Neural cell (in vitro differentiated cells): Measurements from ENCODE around the gene CORO2A. TPM values are rescaled to one million over a fixed set of nuclear protein-coding genes. Genes with fewer than 3 reads are reported as not detected.

Source experiments
- H2AFZ ChIP-seq: fragments of 200-600, 300-800 bp; sonication (generic), shearing (Covaris generic); 2 replicates; pipeline ENCODE4 v1.6.0; 2014; ENCODE audit warnings: low read depth, mild to moderate bottlenecking, antibody characterized with exemption, low read length, moderate library complexity
- H3F3A ChIP-seq: fragments of 200-600 bp; shearing (Covaris generic); 2 replicates; pipeline ENCODE4 v1.6.1; 2016; ENCODE audit warnings: mild to moderate bottlenecking, moderate library complexity, mixed read lengths, antibody characterized with exemption, low read length; ENCODE audit not compliant: insufficient read depth, poor library complexity, severe bottlenecking
- H3K27ac ChIP-seq: fragments of 200-600, 300-800 bp; sonication (generic), shearing (Covaris generic); 2 replicates; pipeline ENCODE4 v1.5.1; 2014; ENCODE audit warnings: mild to moderate bottlenecking, low read length, moderate library complexity
- H3K27me3 ChIP-seq: fragments of 300-800, 200-600 bp; sonication (generic), shearing (Covaris generic); 2 replicates; pipeline ENCODE4 v1.6.0; 2014; ENCODE audit warnings: mild to moderate bottlenecking, low read depth, low read length, moderate library complexity; ENCODE audit not compliant: insufficient read depth
- H3K36me3 ChIP-seq: fragments of 300-800, 200-600 bp; sonication (generic), shearing (Covaris generic); 2 replicates; pipeline ENCODE4 v1.5.1; 2014; ENCODE audit warnings: mild to moderate bottlenecking, antibody characterized with exemption, low read length, moderate library complexity; ENCODE audit not compliant: insufficient read depth
- H3K4me2 ChIP-seq: fragments of 300-800, 200-600 bp; sonication (generic), shearing (Covaris generic); 2 replicates; pipeline ENCODE4 v1.6.0; 2014; ENCODE audit warnings: mild to moderate bottlenecking, low read length
- H3K4me3 ChIP-seq: fragments of 300-800, 200-600 bp; sonication (generic), shearing (Covaris generic); 2 replicates; pipeline ENCODE4 v1.5.1; 2014; ENCODE audit warnings: mild to moderate bottlenecking, low read length, moderate library complexity
- H3K79me2 ChIP-seq: fragments of 200-600 bp; shearing (Covaris generic); replicated peaks from 2 replicates; pipeline ENCODE4 v1.6.0; 2014; ENCODE audit warnings: mild to moderate bottlenecking, low read length, moderate library complexity; ENCODE audit not compliant: insufficient read depth
- H3K9ac ChIP-seq: fragments of 300-800, 200-600 bp; sonication (generic), shearing (Covaris generic); 2 replicates; pipeline ENCODE4 v1.6.1; 2016; ENCODE audit warnings: mild to moderate bottlenecking, low read length, mixed read lengths
- H3K9me2 ChIP-seq: fragments of 200-600 bp; shearing (Covaris generic); 2 replicates; pipeline ENCODE4 v1.6.1; 2016; ENCODE audit warnings: mild to moderate bottlenecking, low read length, mixed read lengths; ENCODE audit not compliant: insufficient read depth
- H3K9me3 ChIP-seq: fragments of 200-600, 300-800 bp; sonication (generic), shearing (Covaris generic); 2 replicates; pipeline ENCODE4 v1.6.1; 2016; ENCODE audit warnings: mild to moderate bottlenecking, mixed run types, low read length, moderate library complexity, mixed read lengths
- H4K20me1 ChIP-seq: fragments of 200-600 bp; shearing (Covaris generic); 2 replicates; pipeline ENCODE4 v1.6.1; 2016; ENCODE audit warnings: mild to moderate bottlenecking, mixed run types; ENCODE audit not compliant: insufficient read depth
- EP300 ChIP-seq: fragments of 450-650 bp; conservative IDR thresholded peaks from 2 replicates; pipeline ENCODE4 v1.6.1; 2014; ENCODE audit warnings: antibody characterized with exemption, mild to moderate bottlenecking, moderate library complexity; ENCODE audit not compliant: poor library complexity, severe bottlenecking
- EZH2 ChIP-seq: fragments of 200-600, 300-800 bp; shearing (Covaris generic), sonication (generic); IDR thresholded peaks from 2 replicates; pipeline ENCODE4 v1.6.1; 2014; ENCODE audit warnings: antibody characterized with exemption, low read length, borderline replicate concordance, mild to moderate bottlenecking; ENCODE audit not compliant: insufficient read depth, poor library complexity, severe bottlenecking
- MXI1 ChIP-seq: fragments of 450-650 bp; conservative IDR thresholded peaks from 2 replicates; pipeline ENCODE4 v1.6.1; 2014; ENCODE audit warnings: antibody characterized with exemption, mild to moderate bottlenecking; ENCODE audit not compliant: poor library complexity, severe bottlenecking
- POLR2AphosphoS5 ChIP-seq: IDR thresholded peaks from 2 replicates; pipeline ENCODE4 v1.6.1; 2012
- RAD21 ChIP-seq: fragments of 450-650 bp; conservative IDR thresholded peaks from 2 replicates; pipeline ENCODE4 v1.6.1; 2014; ENCODE audit warnings: antibody characterized with exemption, mild to moderate bottlenecking, moderate library complexity
- SMC3 ChIP-seq: fragments of 450-650 bp; conservative IDR thresholded peaks from 2 replicates; pipeline ENCODE4 v1.6.1; 2014; ENCODE audit warnings: antibody characterized with exemption, mild to moderate bottlenecking, moderate library complexity; ENCODE audit not compliant: poor library complexity
- TAF1 ChIP-seq: IDR thresholded peaks from 2 replicates; pipeline ENCODE4 v1.6.1; 2012; ENCODE audit warnings: low read depth
- polyA plus RNA-seq: library from polyadenylated mRNA; depleted of rRNA; stranded (reverse); fragments of >200 nt; gene quantifications from 2 replicates; pipeline ENCODE4 v1.2.3, GENCODE V29; 2014
- TF ChIP-seq, protein P1 (sequence below): IDR thresholded peaks from 2 replicates; pipeline ENCODE4 v1.6.1; 2012; ENCODE audit warnings: borderline replicate concordance
- TF ChIP-seq, protein P2 (sequence below): fragments of 450-650 bp; IDR thresholded peaks from 2 replicates; pipeline ENCODE4 v1.5.1; 2014; ENCODE audit warnings: antibody characterized with exemption, mild to moderate bottlenecking, moderate library complexity; ENCODE audit not compliant: poor library complexity, severe bottlenecking

The CORO2A gene
- polyA plus RNA-seq, 1 donor from 2014 or later = 1.9 TPM

DNA sequence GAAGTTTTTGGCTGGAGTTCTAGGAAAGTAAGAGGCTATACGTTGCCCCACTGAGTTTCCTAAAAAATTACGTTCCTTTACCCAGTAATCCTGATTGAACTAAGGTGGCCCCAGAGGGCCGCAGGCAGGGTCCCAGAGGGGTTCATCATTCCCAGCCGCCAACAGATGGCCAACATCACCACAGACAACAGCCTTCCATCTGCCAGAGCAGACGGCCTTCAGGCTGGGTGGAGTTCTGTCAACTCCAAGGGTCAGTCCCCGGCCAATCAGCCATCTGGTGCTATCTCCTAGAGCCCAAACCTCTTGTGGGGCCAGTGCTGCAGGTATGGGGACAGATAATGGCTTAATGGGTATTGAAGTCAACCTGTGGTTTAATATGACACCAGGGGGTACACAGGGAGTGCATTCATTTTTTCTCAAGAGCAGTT, 32.6 kb upstream of the CORO2A start:
- H3K9me3 ChIP-seq = no peaks in the 10 kb centered on the region
- no peaks in the 10 kb centered on the region for H3K9me2 ChIP-seq
- no peak overlapping the region for H3K9ac ChIP-seq
- H3K4me2 ChIP-seq = no peak overlapping the region
- H2AFZ ChIP-seq = no peak overlapping the region
- no peak overlapping the region for H3K4me3 ChIP-seq
- no peaks in the 10 kb centered on the region for H3F3A ChIP-seq
- TF ChIP-seq EP300 = no peak
- no peak for TF ChIP-seq TAF1
- TF ChIP-seq POLR2AphosphoS5 = no peak
- TF ChIP-seq, protein P1, sequence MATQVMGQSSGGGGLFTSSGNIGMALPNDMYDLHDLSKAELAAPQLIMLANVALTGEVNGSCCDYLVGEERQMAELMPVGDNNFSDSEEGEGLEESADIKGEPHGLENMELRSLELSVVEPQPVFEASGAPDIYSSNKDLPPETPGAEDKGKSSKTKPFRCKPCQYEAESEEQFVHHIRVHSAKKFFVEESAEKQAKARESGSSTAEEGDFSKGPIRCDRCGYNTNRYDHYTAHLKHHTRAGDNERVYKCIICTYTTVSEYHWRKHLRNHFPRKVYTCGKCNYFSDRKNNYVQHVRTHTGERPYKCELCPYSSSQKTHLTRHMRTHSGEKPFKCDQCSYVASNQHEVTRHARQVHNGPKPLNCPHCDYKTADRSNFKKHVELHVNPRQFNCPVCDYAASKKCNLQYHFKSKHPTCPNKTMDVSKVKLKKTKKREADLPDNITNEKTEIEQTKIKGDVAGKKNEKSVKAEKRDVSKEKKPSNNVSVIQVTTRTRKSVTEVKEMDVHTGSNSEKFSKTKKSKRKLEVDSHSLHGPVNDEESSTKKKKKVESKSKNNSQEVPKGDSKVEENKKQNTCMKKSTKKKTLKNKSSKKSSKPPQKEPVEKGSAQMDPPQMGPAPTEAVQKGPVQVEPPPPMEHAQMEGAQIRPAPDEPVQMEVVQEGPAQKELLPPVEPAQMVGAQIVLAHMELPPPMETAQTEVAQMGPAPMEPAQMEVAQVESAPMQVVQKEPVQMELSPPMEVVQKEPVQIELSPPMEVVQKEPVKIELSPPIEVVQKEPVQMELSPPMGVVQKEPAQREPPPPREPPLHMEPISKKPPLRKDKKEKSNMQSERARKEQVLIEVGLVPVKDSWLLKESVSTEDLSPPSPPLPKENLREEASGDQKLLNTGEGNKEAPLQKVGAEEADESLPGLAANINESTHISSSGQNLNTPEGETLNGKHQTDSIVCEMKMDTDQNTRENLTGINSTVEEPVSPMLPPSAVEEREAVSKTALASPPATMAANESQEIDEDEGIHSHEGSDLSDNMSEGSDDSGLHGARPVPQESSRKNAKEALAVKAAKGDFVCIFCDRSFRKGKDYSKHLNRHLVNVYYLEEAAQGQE = no peak
- TF ChIP-seq, protein P2, sequence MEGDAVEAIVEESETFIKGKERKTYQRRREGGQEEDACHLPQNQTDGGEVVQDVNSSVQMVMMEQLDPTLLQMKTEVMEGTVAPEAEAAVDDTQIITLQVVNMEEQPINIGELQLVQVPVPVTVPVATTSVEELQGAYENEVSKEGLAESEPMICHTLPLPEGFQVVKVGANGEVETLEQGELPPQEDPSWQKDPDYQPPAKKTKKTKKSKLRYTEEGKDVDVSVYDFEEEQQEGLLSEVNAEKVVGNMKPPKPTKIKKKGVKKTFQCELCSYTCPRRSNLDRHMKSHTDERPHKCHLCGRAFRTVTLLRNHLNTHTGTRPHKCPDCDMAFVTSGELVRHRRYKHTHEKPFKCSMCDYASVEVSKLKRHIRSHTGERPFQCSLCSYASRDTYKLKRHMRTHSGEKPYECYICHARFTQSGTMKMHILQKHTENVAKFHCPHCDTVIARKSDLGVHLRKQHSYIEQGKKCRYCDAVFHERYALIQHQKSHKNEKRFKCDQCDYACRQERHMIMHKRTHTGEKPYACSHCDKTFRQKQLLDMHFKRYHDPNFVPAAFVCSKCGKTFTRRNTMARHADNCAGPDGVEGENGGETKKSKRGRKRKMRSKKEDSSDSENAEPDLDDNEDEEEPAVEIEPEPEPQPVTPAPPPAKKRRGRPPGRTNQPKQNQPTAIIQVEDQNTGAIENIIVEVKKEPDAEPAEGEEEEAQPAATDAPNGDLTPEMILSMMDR = no peak
- TF ChIP-seq RAD21 = no peak
- no peak for TF ChIP-seq SMC3
- no peak for TF ChIP-seq EZH2
- no peak for TF ChIP-seq MXI1
- H3K27ac ChIP-seq = no peak overlapping the region
- no peaks in the 10 kb centered on the region for H3K27me3 ChIP-seq
- no peaks in the 10 kb centered on the region for H4K20me1 ChIP-seq
- H3K36me3 ChIP-seq = no peaks in the 10 kb centered on the region
- no peaks in the 10 kb centered on the region for H3K79me2 ChIP-seq

GRCh38 chr9:98222885-98223691, 30.7 kb upstream of the CORO2A start:
- Histone ChIP-seq H3K4me3 (no peak overlapping the region), H3K27me3 (no peaks in the 10 kb centered on the region), H3K9ac (no peak overlapping the region), H3K9me2 (no peaks in the 10 kb centered on the region), H3K36me3 (no peaks in the 10 kb centered on the region), H4K20me1 (no peaks in the 10 kb centered on the region), H3F3A (no peaks in the 10 kb centered on the region), H3K79me2 (no peaks in the 10 kb centered on the region), H2AFZ (no peak overlapping the region), H3K27ac (no peak overlapping the region), H3K4me2 (no peak overlapping the region), H3K9me3 (no peaks in the 10 kb centered on the region)
- no peak for TF ChIP-seq SMC3
- TF ChIP-seq RAD21 = no peak
- TF ChIP-seq, protein P2 = no peak
- TF ChIP-seq, protein P1 = no peak
- TF ChIP-seq EP300 = no peak
- no peak for TF ChIP-seq TAF1
- TF ChIP-seq EZH2 = no peak
- no peak for TF ChIP-seq POLR2AphosphoS5
- no peak for TF ChIP-seq MXI1
